Activated CD4-positive, alpha-beta memory T cell treated with anti-CD3 and anti-CD28 coated beads for 36 hours (primary cell): ENCODE results near the gene ACOT7. TPM values are rescaled to one million over a fixed set of nuclear protein-coding genes. Genes with fewer than 3 reads are reported as not detected.

Source experiments
- CTCF ChIA-PET: fragments of 350-600 bp; sonication (Branson Sonifier 250); formaldehyde crosslinking; loops from one replicate; lab custom pipeline; 2021; ENCODE audit warnings: antibody characterized with exemption, inconsistent platforms; lab: Charles Lee
- POLR2A ChIA-PET: fragments of 350-600 bp; sonication (Branson Sonifier 250); formaldehyde crosslinking; loops from one replicate; lab custom pipeline; 2021; ENCODE audit warnings: antibody characterized with exemption; lab: Charles Lee
- DNase-seq: peaks from one replicate; pipeline ENCODE4 v3.0.0-alpha.2; 2020
- H3K27ac Mint-ChIP-seq: one replicate; pipeline ENCODE4 v1.8.0; 2021; ENCODE audit warnings: mixed read lengths
- H3K27me3 Mint-ChIP-seq: one replicate; pipeline ENCODE4 v1.8.0; 2021; ENCODE audit warnings: mixed read lengths
- H3K36me3 Mint-ChIP-seq: one replicate; pipeline ENCODE4 v1.8.0; 2021; ENCODE audit warnings: mixed read lengths
- H3K4me1 Mint-ChIP-seq: one replicate; pipeline ENCODE4 v1.8.0; 2021; ENCODE audit warnings: low read depth, mixed read lengths
- H3K4me3 Mint-ChIP-seq: one replicate; pipeline ENCODE4 v1.8.0; 2021; ENCODE audit warnings: mild to moderate bottlenecking, mixed read lengths
- H3K9me3 Mint-ChIP-seq: one replicate; pipeline ENCODE4 v1.8.0; 2021; ENCODE audit warnings: mixed read lengths
- intact Hi-C: fragments of 100-400 bp; cut with micrococcal nuclease; formaldehyde crosslinking; loops from one replicate; pipeline ENCODE4 v1.15.1; 2023
- total RNA-seq, 2 experiments: library from RNA; stranded (reverse); gene quantifications; one replicate each; pipeline ENCODE4 v1.2.3, GENCODE V29; 2021

ACOT7 gene
- total RNA-seq, 2 experiments from 2014 or later: 93.8 to 94.6 TPM

- Mint-ChIP-seq H3K4me3 (no peak overlapping the region), H3K4me1 (no peaks in the 10 kb centered on the region), H3K9me3 (no peaks in the 10 kb centered on the region)
Measured at GRCh38 chr1:6251681-6252373, 141.7 kb downstream of the ACOT7 start.

GRCh38 chr1:6251233-6251632, 142.3 kb downstream of the ACOT7 start:
- DNase-seq: no peak
- ChIA-PET CTCF (interaction anchor here (0.7 to 3.0 kb wide), 3 partner anchors 8 to 153 kb away, joined by 3 to 14 read pairs (median 3); no protein-coding TSS in a partner anchor), POLR2A (no interaction called here)
- peaks cover 37% of the 10 kb centered on the region for H3K27me3 Mint-ChIP-seq
- H3K4me1 Mint-ChIP-seq: peaks cover 5% of the 10 kb centered on the region
- peaks cover 3% of the 10 kb centered on the region for H3K36me3 Mint-ChIP-seq
- no peaks in the 10 kb centered on the region for H3K9me3 Mint-ChIP-seq
- no peak overlapping the region for H3K4me3 Mint-ChIP-seq
- intact Hi-C loops: no loop called here
- no peak overlapping the region for H3K27ac Mint-ChIP-seq

More at GRCh38 chr1:6251681-6252373, 141.7 kb downstream of the ACOT7 start:
- intact Hi-C loops: no loop called here
- Mint-ChIP-seq H3K27ac (no peak overlapping the region), H3K36me3 (no peaks in the 10 kb centered on the region), H3K27me3 (peaks cover 31% of the 10 kb centered on the region)
- ChIA-PET CTCF (interaction anchor here (0.6 kb wide), 1 partner anchor 355 kb away, joined by 4 read pairs; no protein-coding TSS in a partner anchor), POLR2A (no interaction called here)
- DNase-seq: no peak

GRCh38 chr1:6249739-6250689, 143.6 kb downstream of the ACOT7 start:
- Mint-ChIP-seq H3K9me3 (no peaks in the 10 kb centered on the region), H3K4me1 (peaks cover 5% of the 10 kb centered on the region), H3K27me3 (peaks cover 40% of the 10 kb centered on the region), H3K4me3 (no peak overlapping the region), H3K36me3 (peaks cover 3% of the 10 kb centered on the region), H3K27ac (no peak overlapping the region)
- POLR2A ChIA-PET: no interaction called here
- intact Hi-C loops: loop anchor here (5.0 kb wide), 1 partner anchor 172 kb away; the partner anchor contains the start of gene ESPN
- CTCF ChIA-PET: interaction anchor here (0.6 to 3.0 kb wide), 4 partner anchors 9 to 230 kb away, joined by 3 to 14 read pairs (median 4); no protein-coding TSS in a partner anchor
- no peak for DNase-seq

- Mint-ChIP-seq H3K27ac (no peak overlapping the region), H3K4me1 (peaks cover 5% of the 10 kb centered on the region), H3K27me3 (peaks cover 44% of the 10 kb centered on the region), H3K36me3 (peaks cover 3% of the 10 kb centered on the region), H3K9me3 (no peaks in the 10 kb centered on the region), H3K4me3 (no peak overlapping the region)
- intact Hi-C loops: loop anchor here (5.0 kb wide), 1 partner anchor 173 kb away; the partner anchor contains the start of gene ESPN
- ChIA-PET CTCF (interaction anchor here (0.6 to 4.8 kb wide), 9 partner anchors 10 to 231 kb away, joined by 3 to 60 read pairs (median 11); partner anchors contain the start of genes ACOT7 and HES2), POLR2A (interaction anchor here (0.6 kb wide), 1 partner anchor 58 kb away, joined by 5 read pairs; no protein-coding TSS in a partner anchor)
- DNase-seq: no peak
Measured at GRCh38 chr1:6248932-6249738, 144.4 kb downstream of the ACOT7 start.

GRCh38 chr1:6248161-6248776, 145.3 kb downstream of the ACOT7 start:
- Mint-ChIP-seq H3K9me3 (no peaks in the 10 kb centered on the region), H3K4me1 (peaks cover 5% of the 10 kb centered on the region), H3K27me3 (peaks cover 52% of the 10 kb centered on the region), H3K36me3 (peaks cover 3% of the 10 kb centered on the region), H3K27ac (no peak overlapping the region), H3K4me3 (no peak overlapping the region)
- no peak for DNase-seq
- intact Hi-C loops: loop anchor here (5.0 kb wide), 1 partner anchor 174 kb away; the partner anchor contains the start of gene ESPN
- CTCF ChIA-PET: interaction anchor here (1.0 to 4.8 kb wide), 17 partner anchors 9 to 240 kb away, joined by 3 to 60 read pairs (median 14); partner anchors contain the start of genes ACOT7, HES2 and TNFRSF25
- POLR2A ChIA-PET: interaction anchor here (0.6 kb wide), 1 partner anchor 57 kb away, joined by 5 read pairs; no protein-coding TSS in a partner anchor

- CTCF ChIA-PET: interaction anchor here (0.9 to 4.8 kb wide), 27 partner anchors 10 to 241 kb away, joined by 3 to 60 read pairs (median 9); partner anchors contain the start of genes ACOT7, HES2, ICMT and RNF207
- H3K4me3 Mint-ChIP-seq: no peak overlapping the region
- DNase-seq: no peak
- H3K27ac Mint-ChIP-seq: no peak overlapping the region
- POLR2A ChIA-PET: no interaction called here
- H3K27me3 Mint-ChIP-seq: peaks cover 55% of the 10 kb centered on the region
- peaks cover 5% of the 10 kb centered on the region for H3K4me1 Mint-ChIP-seq
- peaks cover 3% of the 10 kb centered on the region for H3K36me3 Mint-ChIP-seq
- intact Hi-C loops: loop anchor here (5.0 kb wide), 1 partner anchor 175 kb away; the partner anchor contains the start of gene ESPN
- no peaks in the 10 kb centered on the region for H3K9me3 Mint-ChIP-seq
Measured at GRCh38 chr1:6247651-6248050, 145.9 kb downstream of the ACOT7 start.

- Mint-ChIP-seq H3K27me3 (peaks cover 52% of the 10 kb centered on the region), H3K4me3 (peak overlapping the region; percentile 53), H3K9me3 (no peaks in the 10 kb centered on the region), H3K4me1 (peaks cover 5% of the 10 kb centered on the region), H3K36me3 (peaks cover 3% of the 10 kb centered on the region), H3K27ac (peak overlapping the region; percentile 30)
- peak; percentile 85 for DNase-seq
- intact Hi-C loops: loop anchor here (1.0 to 5.0 kb wide), 3 partner anchors 97 to 176 kb away; partner anchors contain the start of gene ESPN
- ChIA-PET CTCF (interaction anchor here (0.7 to 4.8 kb wide), 43 partner anchors 10 to 248 kb away, joined by 3 to 60 read pairs (median 7); partner anchors contain the start of genes ACOT7, GPR153, HES2 and ICMT), POLR2A (interaction anchor here (0.9 kb wide), 1 partner anchor 146 kb away, joined by 3 read pairs; the partner anchor contains the start of gene ACOT7)
Measured at GRCh38 chr1:6246497-6247467, 146.8 kb downstream of the ACOT7 start.

- ChIA-PET CTCF (interaction anchor here (0.7 to 4.8 kb wide), 36 partner anchors 9 to 249 kb away, joined by 3 to 60 read pairs (median 8); partner anchors contain the start of genes ACOT7, GPR153, HES2 and ICMT), POLR2A (interaction anchor here (0.9 kb wide), 1 partner anchor 147 kb away, joined by 3 read pairs; the partner anchor contains the start of gene ACOT7)
- peak; percentile 62 for DNase-seq
- Mint-ChIP-seq H3K9me3 (no peaks in the 10 kb centered on the region), H3K4me1 (peaks cover 8% of the 10 kb centered on the region), H3K36me3 (peaks cover 3% of the 10 kb centered on the region), H3K4me3 (no peak overlapping the region), H3K27ac (no peak overlapping the region), H3K27me3 (peaks cover 57% of the 10 kb centered on the region)
- intact Hi-C loops: loop anchor here (1.0 to 5.0 kb wide), 5 partner anchors 37 to 176 kb away; partner anchors contain the start of gene ESPN
Measured at GRCh38 chr1:6245869-6246496, 147.6 kb downstream of the ACOT7 start.
